MM.1S (cell line): Measurements from ENCODE around the gene ARMC12.

Experiments used
- EZH2 ChIP-seq: fragments of 300-600 bp; sonication (generic); optimal IDR thresholded peaks from 2 replicates; pipeline ENCODE3; 2017; ENCODE audit warnings: low read depth, mild to moderate bottlenecking, antibody characterized with exemption, low read length, mixed read lengths
- EZH2phosphoT487 ChIP-seq: fragments of 300-600 bp; sonication (generic); IDR thresholded peaks from 2 replicates; pipeline ENCODE4 v1.6.1; 2018; ENCODE audit warnings: antibody characterized with exemption, low read length
- TF ChIP-seq, protein P1 (sequence below): fragments of 300-600 bp; sonication (generic); IDR thresholded peaks from 2 replicates; pipeline ENCODE4 v1.5.1; 2016; ENCODE audit warnings: antibody characterized with exemption, low read length, mixed read lengths

DNA sequence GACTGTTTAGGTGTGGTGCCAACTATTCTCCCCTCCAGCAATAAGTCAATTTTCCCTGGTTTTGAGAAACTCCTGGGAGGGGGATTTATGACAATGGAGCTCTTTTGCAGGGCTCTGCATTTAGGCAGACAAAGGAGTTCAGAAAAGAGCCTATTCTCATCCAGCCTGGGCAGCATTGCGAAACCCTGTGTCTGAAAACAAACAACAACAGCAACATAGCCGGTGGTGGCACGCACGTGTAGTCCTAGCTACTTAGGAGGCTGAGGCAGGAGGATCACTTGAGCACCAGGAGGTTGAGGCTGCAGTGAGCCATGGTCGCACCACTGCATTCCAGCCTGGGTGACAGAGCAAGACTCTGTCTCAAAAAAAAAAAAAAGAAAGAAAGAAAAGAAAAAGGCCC, 53.9 kb downstream of the ARMC12 start:
- TF ChIP-seq EZH2phosphoT487, result no peak
- TF ChIP-seq, protein P1, sequence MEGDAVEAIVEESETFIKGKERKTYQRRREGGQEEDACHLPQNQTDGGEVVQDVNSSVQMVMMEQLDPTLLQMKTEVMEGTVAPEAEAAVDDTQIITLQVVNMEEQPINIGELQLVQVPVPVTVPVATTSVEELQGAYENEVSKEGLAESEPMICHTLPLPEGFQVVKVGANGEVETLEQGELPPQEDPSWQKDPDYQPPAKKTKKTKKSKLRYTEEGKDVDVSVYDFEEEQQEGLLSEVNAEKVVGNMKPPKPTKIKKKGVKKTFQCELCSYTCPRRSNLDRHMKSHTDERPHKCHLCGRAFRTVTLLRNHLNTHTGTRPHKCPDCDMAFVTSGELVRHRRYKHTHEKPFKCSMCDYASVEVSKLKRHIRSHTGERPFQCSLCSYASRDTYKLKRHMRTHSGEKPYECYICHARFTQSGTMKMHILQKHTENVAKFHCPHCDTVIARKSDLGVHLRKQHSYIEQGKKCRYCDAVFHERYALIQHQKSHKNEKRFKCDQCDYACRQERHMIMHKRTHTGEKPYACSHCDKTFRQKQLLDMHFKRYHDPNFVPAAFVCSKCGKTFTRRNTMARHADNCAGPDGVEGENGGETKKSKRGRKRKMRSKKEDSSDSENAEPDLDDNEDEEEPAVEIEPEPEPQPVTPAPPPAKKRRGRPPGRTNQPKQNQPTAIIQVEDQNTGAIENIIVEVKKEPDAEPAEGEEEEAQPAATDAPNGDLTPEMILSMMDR, result no peak
- no peak for TF ChIP-seq EZH2
